Cerebellar cortex (tissue), 1 donor: ENCODE data around the gene GDI1.

ENCODE experiments used
- DNase-seq: peaks from one replicate; pipeline ENCODE4 v3.0.0-alpha.2; 2015; ENCODE audit warnings: low spot score

GDI1 gene

DNA sequence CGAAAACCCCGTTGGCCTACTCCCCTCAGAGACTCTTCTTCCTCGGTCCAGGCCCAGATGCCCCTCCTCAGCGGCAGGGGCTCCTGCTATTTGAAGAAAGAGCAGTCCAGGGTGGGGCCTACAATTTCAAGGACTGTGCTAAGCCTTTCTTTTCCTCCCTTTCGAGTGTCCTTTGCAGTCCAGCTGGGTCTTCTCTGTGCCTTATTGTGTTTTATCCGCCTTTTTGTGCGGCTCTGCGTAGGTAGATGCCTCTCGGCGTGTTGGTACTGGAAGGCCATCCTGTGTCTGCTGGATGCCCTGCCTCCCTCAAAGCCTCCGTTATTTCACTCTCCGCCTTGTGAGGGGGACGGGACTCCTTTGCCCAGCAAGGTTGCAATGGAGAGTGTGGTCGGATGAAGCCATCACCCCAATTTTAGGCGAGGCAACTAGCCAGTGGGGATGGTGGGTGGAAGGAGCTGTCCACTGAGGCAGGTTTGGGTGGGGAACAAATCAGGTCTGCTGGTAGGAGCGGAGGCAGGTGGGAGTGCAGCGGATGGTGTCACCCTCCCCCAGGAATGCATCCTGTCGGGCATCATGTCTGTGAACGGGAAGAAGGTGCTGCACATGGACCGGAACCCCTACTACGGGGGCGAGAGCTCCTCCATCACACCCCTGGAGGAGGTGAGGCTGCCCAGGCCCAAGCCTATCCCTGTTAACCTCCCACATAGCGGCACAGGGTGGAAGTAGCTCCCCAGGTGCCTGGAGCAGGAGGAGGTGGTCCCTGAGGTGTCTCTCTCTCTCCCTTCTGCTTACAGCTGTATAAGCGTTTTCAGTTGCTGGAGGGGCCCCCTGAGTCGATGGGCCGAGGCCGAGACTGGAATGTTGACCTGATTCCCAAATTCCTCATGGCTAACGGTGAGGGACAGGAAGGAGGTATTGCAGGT lies 1.3 kb downstream of the GDI1 start:
- no peak for DNase-seq

DNA sequence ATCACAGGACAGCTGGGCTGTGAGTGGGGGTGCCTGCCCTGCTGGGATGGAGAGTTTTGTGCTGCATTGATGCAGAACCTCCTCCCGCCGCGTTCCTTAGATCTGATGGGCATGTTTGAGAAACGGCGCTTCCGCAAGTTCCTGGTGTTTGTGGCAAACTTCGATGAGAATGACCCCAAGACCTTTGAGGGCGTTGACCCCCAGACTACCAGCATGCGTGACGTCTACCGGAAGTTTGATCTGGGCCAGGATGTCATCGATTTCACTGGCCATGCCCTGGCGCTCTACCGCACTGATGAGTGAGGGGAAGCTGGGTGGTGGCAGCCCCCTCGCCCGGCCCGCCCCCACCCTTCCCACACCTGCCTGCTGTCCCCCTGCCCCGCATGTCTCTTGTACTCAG lies 2.9 kb downstream of the GDI1 start:
- DNase-seq, result no peak

DNA sequence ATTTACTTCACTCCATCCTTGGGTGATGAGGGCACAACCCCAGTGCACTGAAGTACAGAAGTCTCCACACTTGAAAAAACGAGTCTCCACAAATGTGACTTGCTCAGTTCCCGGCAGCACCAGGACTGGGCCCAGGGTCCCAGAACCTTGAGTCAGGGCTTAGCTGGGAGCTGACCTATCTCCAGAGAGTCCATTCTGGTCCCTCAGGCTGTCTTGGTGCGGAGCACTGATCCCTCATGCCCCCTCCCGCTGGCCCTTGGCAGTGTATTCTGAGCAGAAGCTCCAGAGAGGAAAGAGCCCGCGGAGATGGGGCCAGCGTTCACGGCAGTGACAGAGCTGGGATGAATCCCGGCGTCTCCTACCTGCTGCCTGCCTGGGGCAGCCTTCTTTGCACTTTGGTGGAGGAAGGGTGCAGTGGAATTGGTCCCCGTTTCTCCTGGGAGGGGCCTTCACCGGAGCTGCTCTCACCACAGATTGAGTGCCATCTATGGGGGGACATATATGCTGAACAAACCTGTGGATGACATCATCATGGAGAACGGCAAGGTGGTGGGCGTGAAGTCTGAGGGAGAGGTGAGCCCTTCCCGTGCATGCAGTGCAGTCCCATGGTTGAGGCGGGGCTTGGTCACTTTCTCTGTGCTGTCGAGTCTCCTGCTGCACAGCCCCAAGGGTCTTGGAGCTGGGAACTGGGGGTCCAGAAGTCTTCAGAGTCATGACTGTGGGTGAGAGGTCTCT lies 3.8 kb downstream of the GDI1 start:
- DNase-seq, result no peak

DNA sequence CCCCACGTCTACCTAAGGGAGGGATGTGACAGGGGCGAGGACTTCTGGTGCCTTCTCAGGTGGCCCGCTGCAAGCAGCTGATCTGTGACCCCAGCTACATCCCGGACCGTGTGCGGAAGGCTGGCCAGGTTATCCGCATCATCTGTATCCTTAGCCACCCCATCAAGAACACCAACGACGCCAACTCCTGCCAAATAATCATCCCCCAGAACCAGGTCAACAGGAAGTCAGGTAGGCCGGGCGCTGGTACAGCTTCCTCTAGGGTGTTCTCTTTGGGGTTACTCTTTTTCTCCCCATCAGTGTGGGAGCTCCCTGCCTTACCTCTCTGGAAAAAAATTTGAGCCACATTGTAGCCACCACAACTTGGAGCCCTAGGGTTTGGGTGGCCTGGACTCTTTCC lies 4.6 kb downstream of the GDI1 start:
- DNase-seq, result no peak

DNA sequence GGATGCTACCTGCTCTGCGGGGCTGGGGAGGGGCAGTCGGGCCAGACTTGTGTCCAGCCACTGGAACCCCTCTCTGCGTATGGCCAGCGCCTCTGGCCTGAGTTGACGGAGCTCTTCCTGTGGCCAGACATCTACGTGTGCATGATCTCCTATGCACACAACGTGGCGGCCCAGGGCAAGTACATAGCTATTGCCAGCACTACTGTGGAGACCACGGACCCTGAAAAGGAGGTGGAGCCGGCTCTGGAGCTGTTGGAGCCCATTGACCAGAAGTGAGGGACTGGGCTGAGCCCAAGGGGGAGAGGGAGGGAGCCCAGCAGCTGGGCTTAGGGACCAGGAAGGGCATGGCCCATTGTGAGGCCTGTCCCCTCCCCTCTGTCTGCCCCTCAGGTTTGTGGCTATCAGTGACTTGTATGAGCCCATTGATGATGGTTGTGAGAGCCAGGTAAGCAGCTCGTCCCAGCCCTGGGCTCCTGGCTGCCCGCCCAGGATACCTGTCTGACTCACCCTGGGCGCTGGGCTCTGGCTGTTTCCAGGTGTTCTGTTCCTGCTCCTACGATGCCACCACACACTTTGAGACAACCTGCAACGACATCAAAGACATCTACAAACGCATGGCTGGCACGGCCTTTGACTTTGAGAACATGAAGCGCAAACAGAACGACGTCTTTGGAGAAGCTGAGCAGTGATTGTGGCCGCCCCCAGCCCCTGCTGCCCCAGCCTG lies 5.2 kb downstream of the GDI1 start:
- no peak for DNase-seq

DNA sequence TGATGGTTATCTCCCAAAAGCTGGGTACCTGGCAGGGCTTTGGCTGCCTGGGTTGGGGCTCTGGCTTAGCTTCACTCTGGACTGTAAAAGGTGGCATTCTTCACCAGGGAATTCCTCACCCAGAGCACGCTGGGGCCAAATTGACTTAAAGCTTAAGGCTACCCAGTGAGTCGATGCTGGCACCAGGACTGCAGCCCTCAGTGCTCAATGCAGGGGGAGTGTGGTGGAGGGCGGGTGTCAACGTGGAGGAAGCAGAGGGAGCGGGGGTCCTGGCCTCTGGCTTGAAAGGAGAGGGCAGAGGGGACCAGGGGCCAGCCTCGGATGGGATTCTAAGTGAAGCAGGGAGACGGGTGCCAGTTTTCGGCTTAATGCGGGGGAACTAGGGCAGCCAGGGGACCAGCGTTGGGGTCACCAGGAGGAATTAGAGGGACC lies 6.5 kb downstream of the GDI1 start:
- DNase-seq, result no peak

DNA sequence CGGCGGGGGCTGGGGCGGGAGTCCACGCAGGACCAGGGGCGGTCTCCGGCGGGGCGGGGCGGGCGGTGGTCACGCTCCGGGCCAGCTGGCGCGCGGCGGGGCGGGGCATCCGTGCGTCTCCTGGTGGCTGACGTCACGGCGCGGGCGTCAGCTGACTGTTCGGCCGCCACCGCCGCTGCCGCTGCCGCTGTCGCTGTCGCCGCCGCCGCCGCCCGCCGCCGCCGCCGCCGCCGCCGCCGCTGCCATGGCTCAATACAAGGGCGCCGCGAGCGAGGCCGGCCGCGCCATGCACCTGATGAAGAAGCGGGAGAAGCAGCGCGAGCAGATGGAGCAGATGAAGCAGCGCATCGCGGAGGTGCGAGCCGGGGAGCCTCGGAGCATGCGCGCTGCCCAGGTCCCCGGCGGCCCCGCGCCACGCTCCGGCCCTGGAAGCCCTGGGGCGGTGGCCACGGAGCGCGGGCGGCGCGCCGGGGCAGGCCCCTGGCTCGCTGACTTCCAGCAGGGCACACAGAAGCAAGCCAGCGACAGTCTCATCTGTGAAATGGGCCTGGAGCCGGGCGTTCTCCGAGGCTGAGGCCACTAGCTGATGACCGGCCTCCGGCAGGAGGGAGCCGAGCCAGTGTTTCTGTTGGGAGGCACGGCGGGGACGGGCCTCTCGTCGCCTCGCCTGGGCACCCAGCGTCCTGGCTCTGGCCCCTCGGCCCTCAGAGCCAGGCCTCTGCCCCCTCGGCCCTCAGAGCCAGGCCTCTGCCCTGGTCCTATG lies 7.2 kb downstream of the GDI1 start, which contains the start of gene FAM50A:
Gene FAM50A, plus strand, starts transcription at position 150 of the 763 bp plus-strand sequence. Its CDS starts 95 bp downstream, at position 245.
- DNase-seq, result peak; percentile 52

DNA sequence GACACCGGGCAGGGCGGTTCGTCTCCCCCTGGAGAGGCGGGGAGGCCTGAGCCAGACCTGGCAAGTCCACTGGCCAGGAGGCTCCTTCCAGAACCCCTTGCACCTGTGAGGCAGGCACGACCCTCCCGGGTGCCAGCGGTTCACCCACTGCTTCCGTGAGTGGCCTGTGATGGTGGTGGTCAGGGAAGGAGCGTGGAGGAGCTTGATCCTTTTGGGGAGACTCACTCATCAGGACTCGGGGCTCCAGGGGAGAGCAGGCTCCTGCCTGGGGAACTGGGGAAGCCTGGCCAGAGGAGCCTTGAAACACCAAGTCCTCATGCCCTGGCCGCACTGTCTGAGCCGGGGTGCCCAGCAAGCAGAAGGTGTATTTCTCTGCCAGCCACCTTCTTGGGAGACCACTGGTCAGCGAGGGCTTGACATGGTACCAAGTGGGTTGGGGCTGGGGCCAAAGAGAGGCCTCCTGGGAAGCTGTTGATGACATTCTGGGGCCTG lies 7.8 kb downstream of the GDI1 start:
- DNase-seq, result no peak

DNA sequence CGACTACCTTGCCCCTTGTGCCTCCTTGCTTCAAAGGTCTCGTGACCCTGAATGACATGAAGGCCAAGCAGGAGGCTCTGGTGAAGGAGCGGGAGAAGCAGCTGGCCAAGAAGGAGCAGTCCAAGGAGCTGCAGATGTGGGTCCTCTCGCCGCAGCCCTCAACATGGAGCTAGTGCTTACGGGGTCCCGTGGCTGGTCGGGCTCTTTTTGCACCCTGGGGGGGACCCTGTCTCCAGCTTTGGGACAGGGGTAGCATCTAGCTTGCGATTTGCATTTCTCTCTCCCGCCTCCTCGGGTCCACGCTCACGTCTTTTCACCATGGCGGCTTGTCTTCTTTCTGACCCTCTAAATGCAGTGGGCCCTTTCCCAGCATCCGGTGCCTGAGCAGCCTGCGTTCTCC lies 8.8 kb downstream of the GDI1 start:
- DNase-seq, result no peak

DNA sequence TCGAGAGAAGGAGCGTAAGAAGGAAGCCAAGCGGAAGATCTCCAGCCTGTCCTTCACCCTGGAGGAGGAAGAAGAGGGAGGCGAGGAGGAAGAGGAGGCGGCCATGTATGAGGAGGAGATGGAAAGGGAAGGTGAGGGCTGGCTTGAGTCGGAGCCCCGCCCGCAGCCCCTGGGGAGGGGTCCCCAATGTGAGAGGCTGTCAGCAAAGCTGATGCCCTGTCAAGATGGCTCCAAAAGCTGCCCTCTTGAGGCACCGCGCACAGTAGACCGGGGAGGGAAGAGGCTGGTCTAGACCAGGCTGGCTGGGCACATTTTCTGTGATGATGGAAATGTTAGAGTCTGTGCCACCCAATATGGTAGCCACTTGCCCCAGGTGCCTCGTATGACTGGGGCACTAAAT lies 9.5 kb downstream of the GDI1 start:
- no peak for DNase-seq

DNA sequence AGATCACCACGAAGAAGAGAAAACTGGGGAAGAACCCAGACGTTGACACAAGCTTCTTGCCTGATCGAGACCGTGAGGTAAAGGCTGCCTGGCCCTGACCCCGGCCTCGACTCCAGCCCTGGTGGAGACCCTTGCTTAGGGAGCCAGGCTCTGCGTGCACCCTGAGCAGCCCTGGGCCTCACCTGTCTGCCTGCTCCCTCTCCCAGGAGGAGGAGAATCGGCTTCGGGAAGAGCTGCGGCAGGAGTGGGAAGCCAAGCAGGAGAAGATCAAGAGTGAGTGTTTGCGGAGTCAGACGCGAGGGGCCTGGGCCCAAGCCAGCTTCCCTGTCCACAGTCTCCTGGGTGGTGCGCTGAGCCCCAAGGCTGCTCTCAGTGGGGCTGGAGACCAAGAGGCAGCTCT lies 11.5 kb downstream of the GDI1 start:
- no peak for DNase-seq

DNA sequence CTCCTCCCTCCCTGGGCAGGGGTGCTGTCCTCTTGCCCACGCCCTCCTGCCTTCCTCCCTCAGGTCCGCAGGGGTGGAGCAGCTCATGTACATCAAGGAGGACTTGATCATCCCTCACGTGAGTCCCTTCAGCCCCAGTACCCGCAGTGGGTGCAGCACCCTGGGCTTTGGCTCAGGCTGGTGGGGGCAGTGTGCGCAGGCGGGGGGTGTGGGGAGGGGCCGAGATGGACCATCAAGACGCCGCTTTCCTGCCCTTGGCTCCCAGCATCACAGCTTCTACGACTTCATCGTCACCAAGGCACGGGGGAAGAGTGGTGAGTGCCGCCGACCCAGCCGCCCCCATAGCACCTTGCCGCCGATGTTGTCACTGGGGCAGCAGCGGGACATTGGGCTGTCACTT lies 12.7 kb downstream of the GDI1 start:
- DNase-seq, result no peak

DNA sequence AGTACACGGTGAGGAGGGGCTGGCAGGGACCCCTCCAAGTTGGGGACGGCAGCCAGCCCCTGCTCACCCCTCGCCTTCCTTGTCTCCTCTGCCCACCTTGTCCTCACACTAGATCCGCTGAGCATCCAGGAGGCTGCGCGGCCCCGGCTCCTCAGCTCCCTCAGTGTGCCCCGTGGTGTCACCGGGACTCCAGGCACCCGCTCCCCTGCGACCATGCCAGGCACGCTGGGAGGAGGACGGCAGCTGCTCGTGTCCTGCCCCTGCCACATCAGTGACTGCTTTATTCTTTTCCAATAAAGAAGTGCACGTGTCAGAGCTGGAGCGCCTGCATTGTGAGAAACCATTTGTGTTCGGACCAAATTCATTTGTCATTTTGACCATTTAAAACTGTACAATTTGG lies 13.4 kb downstream of the GDI1 start:
- no peak for DNase-seq

DNA sequence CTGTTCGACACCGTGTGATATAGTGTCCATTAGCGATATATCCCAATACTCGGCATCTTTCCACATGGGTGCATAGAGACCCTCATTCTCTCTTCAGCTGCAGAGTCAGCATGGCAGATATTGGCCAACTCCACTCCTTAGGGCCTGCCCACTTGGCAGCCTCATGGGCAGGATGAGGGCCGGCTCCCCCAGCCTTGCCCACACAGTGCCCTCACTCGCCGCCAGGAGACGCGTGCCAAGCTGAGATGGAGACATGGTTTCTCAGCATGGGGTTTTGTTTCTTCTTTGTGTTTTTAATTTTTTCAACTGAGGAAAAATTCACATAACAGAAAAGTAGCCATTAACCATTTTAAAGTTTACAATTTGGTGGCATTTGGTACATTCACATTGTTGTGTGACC lies 15.9 kb downstream of the GDI1 start:
- DNase-seq, result no peak

DNA sequence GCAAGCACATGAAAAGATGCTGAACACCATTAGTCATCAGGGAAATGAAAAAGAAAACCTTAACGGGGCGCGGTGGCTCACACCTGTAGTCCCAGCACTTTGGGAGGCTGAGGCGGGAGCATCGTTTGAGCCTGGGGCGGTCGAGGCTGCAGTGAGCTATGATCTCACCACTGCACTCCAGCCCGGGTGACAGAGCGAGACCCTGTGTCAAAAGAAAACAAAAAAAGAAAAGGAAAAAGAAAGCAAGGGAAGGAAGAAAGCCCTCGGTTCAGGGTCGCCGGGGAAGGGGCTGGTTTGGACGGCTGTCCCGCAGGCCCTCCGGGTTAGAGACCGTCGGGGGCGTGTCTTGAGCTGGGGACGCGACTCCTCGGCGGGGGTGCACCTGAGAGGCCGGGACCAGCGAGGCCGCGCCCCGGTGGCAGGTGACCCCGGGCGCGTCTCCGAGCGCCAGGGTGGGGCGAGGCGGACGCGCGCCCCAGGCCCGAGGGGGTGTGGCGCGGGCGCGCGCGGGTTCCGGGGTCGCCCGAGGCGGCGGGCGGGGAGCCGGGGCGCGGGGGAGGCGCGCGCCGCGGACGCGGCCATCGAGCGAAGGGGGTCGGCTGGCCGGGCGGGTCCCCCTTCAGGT lies 20.6 kb downstream of the GDI1 start:
- no peak for DNase-seq

DNA sequence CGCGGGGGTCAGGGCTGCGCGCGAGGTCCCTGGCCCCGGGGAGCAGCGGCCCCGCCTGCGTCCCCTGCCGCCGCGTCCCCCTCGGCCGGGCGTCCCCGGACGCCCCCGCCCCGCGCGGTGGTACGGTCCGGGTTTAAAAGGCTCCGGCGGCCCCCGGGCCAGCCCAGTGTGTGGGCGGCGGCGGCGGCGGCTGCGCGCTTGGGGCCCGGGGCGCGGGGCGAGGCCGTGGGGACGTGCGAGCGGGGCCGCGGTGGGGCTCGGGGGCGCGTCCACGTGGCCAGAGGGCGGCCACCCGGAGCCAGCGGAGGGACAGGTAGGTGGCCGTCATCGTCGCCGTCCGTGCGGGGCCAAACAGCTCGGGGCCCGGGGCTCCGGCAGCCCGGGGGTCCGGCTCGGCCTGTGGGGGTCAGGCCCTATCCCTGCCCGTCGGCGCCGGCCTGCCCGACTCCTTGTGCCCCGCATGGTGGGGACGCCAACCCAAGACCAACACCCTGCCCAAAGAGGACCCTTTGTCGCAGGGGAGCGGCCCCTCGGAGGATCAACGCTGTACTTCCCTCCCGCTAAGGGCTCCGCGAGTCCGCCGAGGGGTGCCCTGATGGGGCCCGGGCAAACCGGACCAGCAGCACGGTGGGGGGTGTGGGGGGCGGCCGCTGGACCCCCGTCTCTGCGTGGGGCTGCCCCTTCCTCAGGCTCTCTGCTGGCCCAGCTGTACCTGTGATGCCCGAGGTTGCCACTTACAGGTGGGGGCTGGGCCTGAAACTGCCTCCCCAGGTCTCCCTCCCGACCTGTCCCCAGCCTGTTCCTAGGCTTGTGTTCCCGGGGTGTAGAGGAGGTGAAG lies 21.4 kb downstream of the GDI1 start, which contains the start of gene PLXNA3:
Gene PLXNA3, plus strand, starts transcription at position 166 of the 838 bp plus-strand sequence. CDS start 1,903 bp downstream, outside the sequence.
- no peak for DNase-seq

DNA sequence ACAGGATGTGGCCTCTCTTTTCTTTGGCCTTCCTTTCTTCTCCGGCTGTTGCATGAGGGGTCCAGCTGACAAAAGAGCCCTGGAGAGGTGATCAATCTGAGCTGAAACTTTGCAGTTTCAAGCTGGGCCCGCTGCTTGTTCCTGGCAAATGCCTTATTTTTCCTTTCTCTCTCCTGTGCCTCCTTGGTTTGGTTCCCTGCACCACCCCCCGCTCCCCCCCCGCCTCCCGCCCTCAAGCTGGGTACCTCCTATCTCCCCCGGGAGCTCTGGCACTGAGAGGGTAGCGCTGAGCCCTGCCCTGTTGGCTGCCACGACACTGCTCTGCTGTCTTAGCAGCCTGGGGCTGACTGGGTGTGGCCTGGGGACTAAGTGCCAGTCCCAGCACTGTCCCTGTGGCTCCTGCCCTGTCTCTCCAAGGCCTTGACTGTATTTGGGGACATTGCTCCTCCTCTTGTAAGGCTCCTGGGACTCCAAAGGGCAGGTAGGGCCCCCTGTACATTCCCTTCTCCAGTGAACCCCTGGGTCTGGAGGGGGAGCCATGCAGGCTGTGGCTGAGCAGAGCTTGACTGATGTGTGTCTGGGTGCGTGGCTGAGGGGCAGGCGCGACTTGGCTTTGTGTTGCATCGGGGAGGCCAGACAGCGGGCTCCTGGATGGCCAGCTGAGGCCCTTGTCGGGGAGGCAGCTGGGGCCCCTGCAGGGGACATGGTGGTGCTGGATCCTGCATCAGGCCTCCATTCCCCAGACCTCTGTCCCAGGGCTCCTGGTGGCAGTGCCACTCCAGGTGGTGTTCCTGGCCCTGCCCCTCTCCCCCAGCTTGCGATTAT lies 22.2 kb downstream of the GDI1 start:
- DNase-seq, result no peak

DNA sequence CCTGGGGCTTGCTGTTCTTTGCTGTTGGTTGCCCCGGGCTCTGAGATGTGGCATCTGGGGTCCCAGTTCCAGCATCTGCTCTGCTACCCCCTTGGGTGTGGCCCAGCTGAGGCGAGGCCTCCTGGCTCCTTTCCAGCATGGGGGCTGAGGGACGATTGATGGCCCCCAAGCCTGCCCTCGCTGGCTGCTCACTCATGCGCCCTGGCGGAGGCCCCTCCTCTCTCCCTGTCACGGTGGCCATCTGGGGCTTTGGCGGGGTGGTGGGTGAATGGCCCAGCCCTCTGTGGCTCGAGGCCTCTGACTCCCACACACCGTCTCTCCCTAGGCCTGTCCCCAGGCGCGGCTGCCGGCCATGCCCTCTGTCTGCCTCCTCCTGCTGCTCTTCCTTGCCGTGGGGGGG lies 22.9 kb downstream of the GDI1 start:
- DNase-seq, result no peak

DNA sequence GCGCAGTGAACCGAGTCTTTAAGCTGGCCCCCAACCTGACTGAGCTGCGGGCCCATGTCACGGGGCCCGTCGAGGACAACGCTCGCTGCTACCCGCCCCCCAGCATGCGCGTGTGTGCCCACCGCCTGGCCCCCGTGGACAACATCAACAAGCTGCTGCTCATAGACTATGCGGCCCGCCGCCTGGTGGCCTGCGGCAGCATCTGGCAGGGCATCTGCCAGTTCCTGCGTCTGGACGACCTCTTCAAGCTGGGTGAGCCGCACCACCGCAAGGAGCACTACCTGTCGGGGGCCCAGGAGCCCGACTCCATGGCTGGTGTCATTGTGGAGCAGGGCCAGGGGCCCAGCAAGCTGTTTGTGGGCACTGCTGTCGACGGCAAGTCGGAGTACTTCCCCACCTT lies 23.4 kb downstream of the GDI1 start:
- DNase-seq, result no peak
